GM11168 (cell line): ENCODE measurements around the gene LRFN3.
"Not testable (repeated sequence)": the region's sequence is repeated elsewhere in the genome, so short reads cannot be mapped to it uniquely, and the experiment has no call there.

Experiments used
- in situ Hi-C: fragments of 300-500 bp; cut with MboI; formaldehyde crosslinking; loops from one replicate; pipeline ENCODE4 v1.12.0; 2022; ENCODE audit warnings: low sequenced_read_pairs; ENCODE audit not compliant: unreplicated experiment

LRFN3 gene

DNA sequence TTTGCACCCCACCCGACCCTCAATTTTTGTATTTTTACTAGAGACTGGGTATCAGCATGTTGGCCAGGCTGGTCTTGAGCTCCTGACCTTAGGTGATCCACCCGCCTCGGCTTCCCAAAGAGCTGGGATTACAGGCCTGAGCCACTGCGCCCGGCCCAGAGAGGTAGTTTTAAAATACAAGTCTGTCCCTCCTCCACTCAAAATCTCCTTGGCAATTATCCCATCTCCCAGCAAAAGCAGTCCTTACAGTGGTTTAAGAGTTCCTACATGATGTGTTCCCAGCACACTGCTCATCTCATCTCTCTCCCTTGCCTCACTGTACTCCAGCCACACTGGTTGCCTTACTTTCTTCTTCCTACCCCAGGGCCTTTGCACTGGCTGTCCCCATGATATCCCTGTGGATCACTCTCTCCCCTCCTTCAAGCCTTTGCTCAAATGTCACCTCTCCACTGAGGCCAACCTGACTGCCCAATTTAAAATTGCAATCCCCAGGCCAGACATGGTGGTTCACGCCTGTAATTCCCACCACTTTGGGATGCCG, 24.3 kb downstream of the LRFN3 start:
- in situ Hi-C loops = no loop called here

DNA sequence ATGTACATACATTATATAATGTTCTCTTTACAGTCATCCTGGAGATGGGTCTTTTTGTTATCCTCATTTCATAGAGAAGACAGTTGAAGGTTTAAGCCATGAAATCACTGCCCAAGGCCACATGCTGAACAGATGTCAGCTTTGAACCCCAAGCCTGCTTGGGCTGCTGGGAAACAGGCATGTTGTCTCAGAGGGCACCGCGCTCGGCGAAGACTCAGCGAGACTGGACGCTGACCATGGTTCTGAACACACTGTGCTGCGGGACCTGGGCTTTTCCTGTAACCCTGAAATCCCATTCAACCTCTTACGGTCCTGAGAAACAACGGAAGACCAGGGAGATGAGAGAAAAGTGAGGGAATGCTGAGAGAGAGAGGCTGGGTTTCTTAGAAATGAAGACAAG, 27.3 kb downstream of the LRFN3 start:
- in situ Hi-C loops = no loop called here

DNA sequence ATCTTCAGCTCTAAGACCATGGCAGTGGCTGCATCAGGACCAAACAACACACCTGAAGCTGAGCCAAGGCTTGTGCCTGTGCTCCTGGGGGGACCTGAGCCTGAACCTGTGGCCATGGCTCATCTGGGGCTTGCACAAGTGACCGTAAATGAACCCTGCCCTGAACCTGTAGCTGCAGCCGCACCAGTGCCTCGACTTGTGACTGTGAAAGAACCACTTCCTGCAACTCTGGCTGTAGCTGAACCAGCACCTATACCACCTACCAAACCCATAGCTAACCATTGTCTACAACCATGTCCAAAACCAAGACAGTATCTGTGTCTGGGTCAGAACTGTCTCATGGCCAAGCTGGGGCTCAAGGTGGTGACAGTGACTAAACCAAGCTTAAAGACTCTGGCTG, 30.6 kb downstream of the LRFN3 start:
- in situ Hi-C loops = no loop called here

DNA sequence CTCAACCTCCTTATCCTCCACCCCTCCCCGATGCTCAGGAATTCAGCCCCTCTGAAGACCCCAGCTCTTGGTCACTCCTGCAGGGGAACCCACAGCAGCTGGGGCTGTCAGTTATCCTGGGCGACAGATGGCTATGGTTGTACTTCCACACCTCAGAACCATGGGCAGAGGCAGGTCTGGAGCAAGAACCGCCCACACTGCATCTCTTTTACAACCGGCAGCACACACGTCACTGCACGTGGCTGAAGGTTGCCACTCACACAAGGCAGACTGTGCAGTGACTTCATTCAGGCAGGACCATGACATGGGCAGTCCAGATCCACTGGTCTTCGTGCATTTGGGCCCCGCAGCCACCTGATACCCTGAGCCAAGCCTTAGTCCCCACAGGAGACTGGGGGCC, 37.3 kb downstream of the LRFN3 start:
- in situ Hi-C loops = no loop called here

DNA sequence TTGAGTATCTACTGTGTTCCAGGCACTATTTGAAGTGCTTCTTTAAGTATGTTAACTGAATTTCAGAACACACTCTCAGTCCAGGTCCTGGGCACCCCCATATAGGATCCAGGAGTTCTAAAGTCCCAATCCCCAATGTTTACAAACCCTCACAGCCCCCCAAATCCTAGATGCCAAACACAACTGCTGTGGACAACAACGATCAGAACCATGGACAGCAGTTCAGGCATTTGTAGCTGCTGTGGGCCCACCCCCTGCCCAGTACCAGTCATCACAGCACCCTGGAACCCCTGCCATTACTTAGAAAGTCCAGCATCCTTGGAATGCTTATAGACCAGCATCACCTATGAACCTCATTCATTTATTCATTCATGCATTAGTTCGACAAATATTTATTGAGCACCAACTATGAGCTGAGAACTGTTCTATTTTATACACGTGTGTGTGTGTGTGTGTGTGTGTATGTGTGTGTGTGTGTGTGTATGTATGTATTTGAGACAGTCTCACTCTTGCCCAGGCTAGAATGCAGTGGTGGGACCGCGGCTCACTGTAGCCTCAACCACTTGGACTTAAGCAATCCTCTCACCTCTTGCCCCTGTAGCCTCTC, 39.5 kb downstream of the LRFN3 start:
- in situ Hi-C loops = no loop called here

DNA sequence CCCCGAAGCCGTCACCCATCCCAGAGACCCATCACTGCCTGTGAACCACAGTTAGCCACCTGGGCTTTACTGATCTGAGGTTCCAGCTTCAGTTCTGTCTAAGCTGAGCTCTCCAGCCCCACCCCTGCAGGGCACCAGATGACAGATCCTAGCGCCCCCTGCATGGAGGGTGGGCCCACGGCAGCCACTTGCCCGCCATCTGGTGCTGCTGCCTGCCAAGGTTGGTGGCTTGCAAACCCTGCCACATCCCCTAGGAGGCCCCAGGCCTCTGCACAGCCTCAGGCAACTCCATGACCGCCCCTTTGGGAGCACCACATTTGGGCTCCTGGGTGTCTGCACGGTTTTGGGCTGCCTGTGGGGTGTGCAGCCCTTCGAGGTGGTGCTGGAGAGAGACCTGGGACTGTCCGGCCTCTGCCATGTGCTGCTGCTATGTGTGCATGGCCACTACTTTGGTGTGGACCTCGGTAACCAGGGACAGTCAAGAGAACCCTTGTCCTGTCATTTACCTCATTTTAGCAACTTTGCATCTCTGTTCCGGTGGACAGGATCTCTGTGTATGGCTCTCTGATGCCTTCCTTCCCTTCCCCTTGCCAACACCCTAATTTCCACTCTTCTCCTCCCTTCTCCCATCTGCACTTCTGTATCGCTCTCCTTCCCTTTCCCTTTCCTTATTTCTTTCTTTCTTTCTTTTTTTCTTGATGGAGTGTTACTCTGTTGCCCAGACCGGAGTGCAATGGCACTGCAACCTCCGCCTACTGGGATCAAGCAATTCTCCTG, 41.5 kb downstream of the LRFN3 start:
- in situ Hi-C loops = no loop called here

DNA sequence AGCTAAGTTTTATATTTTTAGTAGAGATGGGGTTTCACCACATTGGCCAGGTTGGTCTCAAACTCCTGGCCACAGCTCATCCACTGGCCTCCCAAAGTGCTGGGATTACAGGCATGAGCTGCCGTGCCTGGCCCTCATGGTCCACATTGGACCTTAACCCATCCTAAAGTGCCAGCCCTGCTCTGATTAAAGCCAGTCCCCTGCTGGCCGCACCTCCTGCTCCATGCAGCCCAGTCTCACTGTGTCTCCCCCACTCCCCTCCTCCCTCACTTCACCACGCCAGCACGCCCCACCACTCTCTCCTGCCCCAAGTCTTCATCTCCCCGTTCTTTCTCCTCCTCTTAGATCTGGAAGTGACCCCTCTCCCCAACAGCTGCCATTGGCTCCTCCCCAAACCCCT, 42.1 kb downstream of the LRFN3 start:
- in situ Hi-C loops = no loop called here

DNA sequence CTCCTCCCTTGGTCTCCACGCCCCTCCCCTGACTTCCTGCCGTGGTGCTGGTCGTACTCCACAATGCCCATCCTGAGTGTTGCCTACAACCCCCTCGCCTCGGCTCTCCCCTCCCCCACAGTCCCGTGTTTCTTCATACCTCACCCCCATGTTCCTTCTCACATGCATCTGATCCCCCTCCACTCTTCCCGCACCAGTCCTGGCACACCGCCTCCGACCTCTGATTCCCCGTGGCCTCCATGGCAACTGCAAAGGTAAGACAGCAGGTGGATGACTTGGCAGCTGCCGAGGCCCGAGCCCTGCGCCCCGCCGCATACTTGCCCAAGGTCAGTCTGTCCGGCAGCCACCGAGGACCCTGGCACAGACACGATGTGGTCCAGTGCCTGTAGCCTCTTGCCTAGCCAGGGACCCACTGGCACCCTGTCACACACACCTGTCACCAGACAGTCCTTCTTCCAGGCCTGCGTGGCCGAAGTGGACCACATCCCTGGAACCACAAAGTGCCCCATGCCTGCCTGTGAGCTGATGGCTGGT, 42.7 kb downstream of the LRFN3 start:
- in situ Hi-C loops = no loop called here

DNA sequence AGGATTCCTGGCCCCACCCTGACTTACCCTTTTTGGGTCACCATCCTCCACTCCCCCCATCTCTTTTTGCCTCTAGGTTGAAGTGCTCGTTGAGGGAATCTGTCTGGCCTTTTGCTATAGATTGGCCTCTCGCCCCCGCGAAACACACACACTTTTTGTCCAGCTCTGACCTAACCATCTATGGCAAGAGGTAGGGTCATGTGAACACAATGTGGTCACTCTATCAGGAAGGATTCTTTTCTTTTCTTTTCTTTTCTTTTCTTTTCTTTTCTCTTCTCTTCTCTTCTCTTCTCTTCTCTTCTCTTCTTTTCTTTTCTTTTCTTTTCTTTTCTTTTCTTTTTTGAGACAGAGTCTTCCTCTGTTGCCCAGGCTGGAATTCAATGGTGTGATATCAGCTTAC, 44.8 kb downstream of the LRFN3 start:
- in situ Hi-C loops = not testable (repeated sequence)

DNA sequence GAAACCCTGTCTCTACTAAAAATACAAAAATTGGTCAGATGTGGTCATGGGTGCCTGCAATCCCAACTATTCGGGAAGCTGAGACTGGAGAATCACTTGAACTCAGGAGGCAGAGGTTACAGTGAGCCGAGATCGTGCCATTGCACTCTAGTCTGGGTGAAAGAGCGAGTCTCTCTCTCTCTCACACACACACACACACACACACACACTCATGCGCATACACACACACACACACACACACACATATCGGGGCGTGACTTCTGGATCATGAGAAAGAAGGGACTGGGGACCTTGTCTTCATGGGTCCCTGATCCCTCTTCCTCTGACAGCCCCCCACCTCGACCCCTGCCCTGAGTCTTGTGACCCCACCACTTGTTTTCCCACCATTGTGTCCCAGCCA, 47.0 kb downstream of the LRFN3 start:
- in situ Hi-C loops = no loop called here

DNA sequence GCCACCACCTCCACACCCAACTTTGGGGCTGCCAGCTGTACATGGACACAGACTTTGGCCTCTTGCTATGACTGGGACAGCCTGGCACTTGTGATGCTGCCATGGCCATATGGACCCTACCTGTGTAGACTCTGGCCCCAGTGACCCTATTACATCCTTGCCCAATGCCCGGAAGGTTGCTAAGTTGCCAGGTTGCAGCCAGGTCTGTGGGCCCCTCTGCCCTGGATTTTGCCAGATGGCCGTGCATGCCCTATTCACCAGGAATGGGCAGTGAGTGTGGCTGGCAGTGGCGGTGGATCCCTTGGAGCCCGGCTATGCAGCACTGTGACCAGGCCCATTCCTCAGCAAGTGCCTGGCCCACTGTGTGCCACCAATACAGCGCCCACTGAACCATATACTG, 49.9 kb downstream of the LRFN3 start:
- in situ Hi-C loops = no loop called here

DNA sequence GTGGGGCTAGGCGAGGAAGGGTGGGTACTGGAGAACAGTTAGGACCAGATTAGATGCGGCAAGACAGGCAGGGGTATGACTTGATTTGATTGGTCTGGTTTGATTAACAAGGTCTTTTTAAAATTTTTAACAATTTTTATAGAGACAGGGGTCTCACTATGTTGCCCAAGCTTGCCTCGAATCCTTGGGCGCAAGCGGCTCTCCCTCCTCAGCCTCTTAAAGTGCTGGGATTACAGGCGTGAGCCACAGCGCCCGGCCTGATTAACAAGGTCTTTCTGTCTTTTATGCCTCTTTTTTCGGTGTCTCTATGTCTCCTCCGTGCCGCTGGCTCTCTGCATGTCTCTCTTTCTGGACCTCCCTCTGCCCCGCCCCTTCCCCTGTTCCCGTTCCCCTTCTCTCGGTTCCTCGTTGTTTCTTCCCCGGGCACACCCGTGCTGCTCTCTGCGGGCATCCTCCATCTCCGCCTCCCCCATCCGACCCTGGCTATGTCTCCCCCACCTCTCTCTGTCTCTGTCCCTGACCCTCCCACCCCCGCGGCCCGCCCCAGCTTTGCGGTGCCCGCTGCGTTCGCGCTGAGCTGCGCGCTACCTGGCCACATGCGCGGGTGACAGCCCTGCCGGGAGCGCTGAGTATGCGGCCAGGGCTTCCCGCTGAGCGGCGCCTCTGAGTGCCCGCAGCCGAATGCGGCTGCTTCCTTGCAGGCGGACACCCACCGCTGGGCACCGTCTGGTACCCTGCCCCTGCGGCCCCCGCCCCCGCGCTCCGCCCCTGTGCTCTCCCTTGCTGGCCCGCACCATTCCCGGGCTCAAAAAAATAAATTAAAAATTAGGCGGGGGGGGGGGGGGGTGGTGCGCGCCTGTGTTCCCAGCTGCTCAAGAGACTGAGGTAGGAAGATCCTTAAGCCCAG, 50.7 kb downstream of the LRFN3 start:
- in situ Hi-C loops = no loop called here

DNA sequence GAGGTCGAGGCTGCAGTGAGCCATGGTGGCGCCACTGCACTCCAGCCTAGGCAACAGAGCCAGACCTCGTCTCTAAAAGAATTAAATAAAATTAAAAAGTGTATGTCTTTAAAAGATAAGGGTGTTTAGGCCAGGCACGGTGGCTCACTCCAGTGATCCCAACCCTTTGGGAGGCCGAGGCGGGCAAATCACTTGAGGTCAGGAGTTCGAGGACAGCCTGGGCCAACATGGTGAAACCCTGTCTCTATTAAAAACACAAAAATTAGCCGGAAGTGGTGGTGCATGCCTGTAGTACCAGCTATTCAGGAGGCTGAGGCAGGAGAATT, 51.4 kb downstream of the LRFN3 start:
- in situ Hi-C loops = no loop called here

DNA sequence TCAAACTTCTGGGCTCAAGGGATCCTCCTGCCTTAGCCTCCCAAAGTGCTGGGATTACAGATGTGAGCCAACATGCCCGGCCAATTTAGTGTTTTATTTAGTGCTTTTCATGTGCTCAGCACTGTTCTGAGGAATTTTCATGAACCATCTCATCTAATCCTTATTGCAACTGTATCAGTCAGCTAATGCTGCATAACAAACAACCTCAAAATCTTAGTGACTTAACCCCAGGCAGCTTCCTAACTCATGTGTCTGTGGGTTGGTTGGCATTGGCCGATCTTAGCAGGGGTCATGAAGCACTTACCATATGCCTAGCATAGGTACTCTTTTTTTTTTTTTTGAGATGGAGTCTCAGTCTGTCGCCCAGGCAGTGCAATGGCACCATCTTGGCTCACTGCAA, 52.6 kb downstream of the LRFN3 start:
- in situ Hi-C loops = no loop called here

DNA sequence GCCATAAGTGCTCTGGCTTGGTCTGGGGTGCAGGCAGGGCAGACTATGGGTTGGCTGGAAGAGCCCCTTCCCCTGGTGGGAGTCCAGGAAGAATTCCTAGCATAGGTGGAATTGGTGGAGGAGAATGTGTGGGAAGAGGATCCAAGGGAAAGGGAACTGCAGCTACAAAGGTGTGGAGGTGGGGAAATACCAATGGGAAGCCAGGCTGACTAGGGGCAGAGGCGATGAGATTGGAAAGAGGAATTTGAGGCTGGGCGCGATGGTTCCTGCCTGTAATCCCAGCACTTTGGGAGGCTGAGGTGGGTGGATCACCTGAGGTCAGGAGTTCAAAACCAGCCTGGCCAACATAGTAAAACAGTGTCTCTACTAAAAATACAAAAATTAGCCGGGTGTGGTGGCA, 54.0 kb downstream of the LRFN3 start:
- in situ Hi-C loops = no loop called here

DNA sequence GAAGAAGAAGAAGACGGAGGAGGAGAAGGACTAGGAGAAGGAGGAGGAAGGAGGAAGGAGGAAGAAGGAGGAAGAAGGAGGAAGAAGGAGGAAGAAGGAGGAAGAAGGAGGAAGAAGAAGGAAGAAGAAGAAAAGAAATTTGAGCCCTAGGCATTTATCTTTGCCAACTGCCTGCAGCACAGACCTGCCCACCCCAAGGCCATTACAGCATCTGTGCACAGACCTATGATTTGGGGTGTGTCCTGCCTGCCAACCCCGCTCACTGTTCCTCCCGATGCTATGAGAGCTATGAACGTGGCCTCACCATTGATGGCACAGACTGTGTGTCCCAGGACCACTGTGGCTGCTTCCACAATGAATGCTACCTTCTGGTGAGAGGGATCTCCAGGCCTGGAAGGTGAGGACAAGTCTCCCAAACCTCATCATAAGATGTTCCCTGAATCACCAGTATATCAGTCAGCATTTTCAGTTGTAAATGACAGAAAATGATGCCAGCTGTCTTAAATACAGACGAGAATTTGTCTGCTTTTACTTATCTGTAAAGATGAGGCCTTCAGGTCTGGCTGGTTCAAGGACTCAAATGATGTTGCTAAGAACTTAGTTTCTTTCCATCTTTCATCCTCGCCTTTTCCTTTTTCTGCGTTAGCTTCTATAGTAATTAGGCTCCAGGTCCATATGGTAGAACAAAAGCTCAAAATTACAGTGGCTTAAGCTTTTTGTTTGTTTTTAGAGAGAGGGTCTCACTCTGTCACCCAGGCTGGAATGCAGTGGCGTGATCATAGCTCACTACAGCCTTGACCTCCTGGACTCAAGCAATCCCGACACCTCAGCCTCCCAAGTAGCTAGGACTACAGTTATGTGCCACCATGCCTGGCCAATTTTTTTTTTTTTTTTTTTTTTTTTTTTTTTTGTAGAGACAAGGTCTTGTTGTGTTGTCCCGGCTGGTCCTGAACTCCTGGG, 54.9 kb downstream of the LRFN3 start:
- in situ Hi-C loops = no loop called here

DNA sequence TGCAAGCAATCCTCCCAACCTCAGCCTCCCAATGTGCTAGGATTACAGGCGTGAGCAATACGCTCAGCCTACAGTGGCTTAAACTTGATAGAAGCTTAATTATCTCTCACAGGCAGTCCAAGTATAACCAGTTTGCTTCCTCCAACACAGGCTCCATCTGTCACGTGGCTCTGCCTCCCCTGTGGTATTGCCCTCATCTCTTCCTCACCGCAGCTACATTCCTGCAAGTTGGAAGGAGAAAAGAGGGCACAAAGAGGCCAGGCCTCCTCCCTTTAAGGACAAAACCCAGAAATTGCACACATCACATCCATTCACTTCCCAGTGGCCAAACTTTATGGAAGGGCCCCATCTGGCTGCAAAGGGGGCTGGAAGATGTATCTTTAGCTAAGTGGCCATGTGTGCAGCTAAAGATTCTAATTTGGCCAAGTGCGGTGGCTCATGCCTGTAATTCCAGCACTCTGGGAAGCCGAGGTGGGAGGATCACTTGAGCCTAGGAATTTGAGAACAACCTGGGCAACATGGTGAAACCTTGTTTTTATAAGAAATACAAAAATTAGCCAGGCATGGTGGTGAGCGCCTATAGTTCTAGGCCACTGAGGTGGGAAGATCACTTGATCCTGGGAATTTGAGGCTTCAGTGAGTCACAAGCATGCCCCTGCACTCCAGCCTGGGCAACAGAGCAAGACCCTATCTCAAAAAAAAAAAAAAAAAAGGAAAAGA, 55.7 kb downstream of the LRFN3 start:
- in situ Hi-C loops = no loop called here

DNA sequence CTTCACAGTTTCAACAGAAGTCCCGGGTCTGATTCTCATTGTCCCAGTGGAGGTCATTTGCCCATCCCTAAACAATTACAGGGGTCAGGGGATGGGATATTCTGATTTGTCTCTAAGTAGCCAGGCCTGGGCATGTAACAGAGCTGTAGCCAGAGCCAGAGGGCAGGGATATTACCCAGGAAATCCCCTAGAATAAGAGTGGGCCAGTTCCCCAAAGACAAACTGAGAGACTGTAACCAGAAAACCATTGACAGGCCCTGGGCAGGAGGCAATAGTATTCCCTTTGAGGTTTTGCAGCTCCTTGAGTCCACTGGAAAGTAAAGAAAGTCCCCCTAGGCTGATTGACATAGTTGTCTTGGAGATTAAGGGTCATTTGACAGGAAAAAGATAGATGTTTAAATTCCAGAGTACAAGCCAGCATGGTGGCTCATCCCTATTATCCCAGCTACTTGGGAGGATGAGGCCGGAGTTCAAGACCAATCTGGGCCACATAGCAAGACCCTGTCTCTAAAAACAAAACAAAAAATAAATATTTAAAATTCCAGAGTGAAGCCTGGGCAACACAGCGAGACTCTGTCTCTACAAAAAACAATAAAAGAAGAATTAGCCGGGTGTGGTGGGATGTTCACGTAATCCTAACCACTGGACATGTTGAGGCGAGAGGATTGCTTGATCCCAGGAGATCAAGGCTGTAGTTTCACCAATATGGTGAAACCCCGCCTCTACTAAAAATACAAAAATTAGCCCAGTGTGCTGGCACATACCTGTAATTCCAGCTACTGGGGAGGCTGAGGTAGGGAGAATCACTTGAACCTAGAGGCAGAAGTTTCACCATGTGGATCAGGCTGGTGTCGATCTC, 57.0 kb downstream of the LRFN3 start:
- in situ Hi-C loops = no loop called here
